Neural progenitor cell (in vitro differentiated cells): ENCODE data around the gene SPNS3.

ENCODE experiments used
- CTCF ChIP-seq: fragments of 200-600 bp; sonication (generic); IDR thresholded peaks from 2 replicates; pipeline ENCODE4 v1.5.1; 2017; ENCODE audit warnings: antibody characterized with exemption, mild to moderate bottlenecking
- EZH2 ChIP-seq: fragments of 200-600 bp; sonication (generic); IDR thresholded peaks from 2 replicates; pipeline ENCODE4 v1.6.1; 2017; ENCODE audit warnings: antibody characterized with exemption, mild to moderate bottlenecking, moderate library complexity

DNA sequence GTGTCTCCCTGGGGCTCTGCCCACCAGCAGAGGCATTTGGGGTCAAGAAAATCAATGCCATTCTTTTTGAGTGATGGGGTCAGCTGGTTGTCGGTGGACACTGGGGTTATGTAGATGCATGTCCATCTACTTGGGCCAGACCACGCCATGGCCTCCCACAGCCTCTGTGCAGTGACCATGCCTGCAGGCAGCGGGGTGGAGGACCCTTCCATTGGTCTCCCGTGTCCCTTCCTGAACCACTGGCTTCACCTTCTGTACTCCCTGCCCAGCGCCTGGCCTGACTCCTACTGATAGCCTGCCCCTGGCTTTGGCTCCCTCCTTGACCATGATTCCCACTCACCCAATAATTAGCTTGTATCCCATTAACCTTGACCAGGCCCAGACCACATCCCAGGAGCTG is 28.0 kb upstream of the SPNS3 start:
- TF ChIP-seq CTCF: no peak
- no peak for TF ChIP-seq EZH2
